Natural killer cell treated with Interleukin-12 subunit alpha and Interleukin-12 subunit beta and Interleukin-15 and Interleukin-18, amount 100 ng/mL, for 72 hours (primary cell): ENCODE results near the gene C1QTNF1. TPM values are rescaled to one million over a fixed set of nuclear protein-coding genes. Genes with fewer than 3 reads are reported as not detected.
"Not testable (repeated sequence)": the region's sequence is repeated elsewhere in the genome, so short reads cannot be mapped to it uniquely, and the experiment has no call there.

ENCODE experiments used
- ATAC-seq, 2 donors: fragments of 150-1000 bp; cut with Tn5 transposase in 1 of 2; sonication (Bioruptor Pico), chemical (Tn5 transposase) in 1 of 2; 2 replicates each; pipeline ENCODE4 v1.10.0; 2021
- DNase-seq: peaks from one replicate; pipeline ENCODE4 v3.0.0; 2022; ENCODE audit warnings: low spot score
- H3K27ac Mint-ChIP-seq, 2 donors: 1 replicate in 1 of 2; 2 replicates in 1 of 2; pipeline ENCODE4 v1.8.0; 2022; ENCODE audit warnings: mixed read lengths in 2 of 2, mild to moderate bottlenecking in 1 of 2, moderate library complexity in 1 of 2
- H3K27me3 Mint-ChIP-seq, 2 donors: 1 replicate in 1 of 2; 2 replicates in 1 of 2; pipeline ENCODE4 v1.8.0; 2022; ENCODE audit warnings: mixed read lengths in 2 of 2
- H3K36me3 Mint-ChIP-seq: one replicate; pipeline ENCODE4 v1.8.0; 2022; ENCODE audit warnings: mixed read lengths
- H3K4me1 Mint-ChIP-seq, 2 donors: 1 replicate in 1 of 2; 2 replicates in 1 of 2; pipeline ENCODE4 v1.8.0; 2022; ENCODE audit warnings: low read depth in 2 of 2, mixed read lengths in 2 of 2, mild to moderate bottlenecking in 1 of 2
- H3K4me3 Mint-ChIP-seq: one replicate; pipeline ENCODE4 v1.8.0; 2022; ENCODE audit warnings: mixed read lengths
- H3K9me3 Mint-ChIP-seq: 2 replicates; pipeline ENCODE4 v1.8.0; 2022; ENCODE audit warnings: mixed read lengths
- total RNA-seq, 2 donors: library from RNA; stranded (reverse); gene quantifications; one replicate each; pipeline ENCODE4 v1.2.3, GENCODE V29; 2022

Gene C1QTNF1
- total RNA-seq, 2 donors from 2014 or later = not detected

GRCh38 chr17:79029327-79030009 is 5.5 kb downstream of the C1QTNF1 start:
- peaks cover 0 to under 1% of the 10 kb centered on the region in 2 donors for H3K4me1 Mint-ChIP-seq
- no peaks in the 10 kb centered on the region for H3K9me3 Mint-ChIP-seq
- no peak overlapping the region for H3K4me3 Mint-ChIP-seq
- DNase-seq (no peak), ATAC-seq (no peak)
- H3K27ac Mint-ChIP-seq = no peak overlapping the region
- H3K36me3 Mint-ChIP-seq = no peaks in the 10 kb centered on the region
- H3K27me3 Mint-ChIP-seq = peaks cover 26 to 33% of the 10 kb centered on the region in 2 donors

- H3K4me1 Mint-ChIP-seq, DNase-seq, H3K9me3 Mint-ChIP-seq, H3K27ac Mint-ChIP-seq, H3K36me3 Mint-ChIP-seq, H3K4me3 Mint-ChIP-seq, ATAC-seq: not testable (repeated sequence)
- H3K27me3 Mint-ChIP-seq = peaks cover 23 to 33% of the 10 kb centered on the region in 2 donors
These were observed 6.7 kb downstream of the C1QTNF1 start for GRCh38 chr17:79030636-79031035.

GRCh38 chr17:79031996-79032875 is 8.3 kb downstream of the C1QTNF1 start:
- peaks cover 23 to 33% of the 10 kb centered on the region in 2 donors for H3K27me3 Mint-ChIP-seq
- no peaks in the 10 kb centered on the region for H3K36me3 Mint-ChIP-seq
- no peak overlapping the region for H3K4me3 Mint-ChIP-seq
- ATAC-seq (no peak), DNase-seq (peak; percentile 25)
- H3K9me3 Mint-ChIP-seq = no peaks in the 10 kb centered on the region
- no peaks in the 10 kb centered on the region for H3K4me1 Mint-ChIP-seq
- peak overlapping the region in 1 of 2 donors; percentile 9 for H3K27ac Mint-ChIP-seq

GRCh38 chr17:79033046-79033616 is 9.2 kb downstream of the C1QTNF1 start:
- Mint-ChIP-seq H3K36me3 (no peaks in the 10 kb centered on the region), H3K4me1 (no peaks in the 10 kb centered on the region), H3K4me3 (no peak overlapping the region), H3K27ac (no peak overlapping the region), H3K9me3 (no peaks in the 10 kb centered on the region), H3K27me3 (peaks cover 18 to 27% of the 10 kb centered on the region in 2 donors)
- DNase-seq = peak; percentile 25
- no peak for ATAC-seq

- H3K4me3 Mint-ChIP-seq = no peak overlapping the region
- ATAC-seq (peak in 1 of 2 donors; percentile 17), DNase-seq (peak; percentile 48)
- H3K27ac Mint-ChIP-seq = no peak overlapping the region
- no peaks in the 10 kb centered on the region for H3K36me3 Mint-ChIP-seq
- peaks cover 0 to 6% of the 10 kb centered on the region in 2 donors for H3K4me1 Mint-ChIP-seq
- H3K9me3 Mint-ChIP-seq = no peaks in the 10 kb centered on the region
- peaks cover 15 to 27% of the 10 kb centered on the region in 2 donors for H3K27me3 Mint-ChIP-seq
These were observed 10.0 kb downstream of the C1QTNF1 start for GRCh38 chr17:79033741-79034501.

- Mint-ChIP-seq H3K27ac (no peak overlapping the region), H3K9me3 (no peaks in the 10 kb centered on the region), H3K27me3 (peaks cover 11 to 26% of the 10 kb centered on the region in 2 donors), H3K36me3 (no peaks in the 10 kb centered on the region), H3K4me3 (no peak overlapping the region), H3K4me1 (peaks cover 0 to 6% of the 10 kb centered on the region in 2 donors)
- DNase-seq (peak; percentile 20), ATAC-seq (no peak)
These were observed 11.0 kb downstream of the C1QTNF1 start for GRCh38 chr17:79034931-79035485.

GRCh38 chr17:79035686-79036085 is 11.7 kb downstream of the C1QTNF1 start:
- Mint-ChIP-seq H3K9me3 (no peaks in the 10 kb centered on the region), H3K36me3 (no peaks in the 10 kb centered on the region), H3K4me1 (peaks cover 0 to 6% of the 10 kb centered on the region in 2 donors), H3K27me3 (peaks cover 9 to 19% of the 10 kb centered on the region in 2 donors), H3K27ac (no peak overlapping the region), H3K4me3 (no peak overlapping the region)
- ATAC-seq = no peak
- DNase-seq = peak; percentile 2

GRCh38 chr17:79036181-79036580 is 12.2 kb downstream of the C1QTNF1 start:
- ATAC-seq (no peak), DNase-seq (no peak)
- Mint-ChIP-seq H3K27me3 (peaks cover 9 to 14% of the 10 kb centered on the region in 2 donors), H3K27ac (no peak overlapping the region), H3K4me3 (no peak overlapping the region), H3K4me1 (peaks cover 0 to 6% of the 10 kb centered on the region in 2 donors), H3K36me3 (no peaks in the 10 kb centered on the region), H3K9me3 (no peaks in the 10 kb centered on the region)

- Mint-ChIP-seq H3K36me3 (no peaks in the 10 kb centered on the region), H3K9me3 (no peaks in the 10 kb centered on the region), H3K27ac (no peak overlapping the region), H3K4me3 (no peak overlapping the region), H3K27me3 (peaks cover 8 to 10% of the 10 kb centered on the region in 2 donors), H3K4me1 (peaks cover 0 to 6% of the 10 kb centered on the region in 2 donors)
- DNase-seq (peak; percentile 5), ATAC-seq (no peak)
These were observed 12.6 kb downstream of the C1QTNF1 start for GRCh38 chr17:79036596-79036995.

GRCh38 chr17:79038545-79039135 is 14.7 kb downstream of the C1QTNF1 start:
- DNase-seq = peak; percentile 49

GRCh38 chr17:79039171-79039570 is 15.2 kb downstream of the C1QTNF1 start:
- peak; percentile 37 for DNase-seq
- Mint-ChIP-seq H3K9me3 (no peaks in the 10 kb centered on the region), H3K4me1 (peaks cover 6 to 7% of the 10 kb centered on the region in 2 donors), H3K4me3 (no peak overlapping the region), H3K36me3 (no peaks in the 10 kb centered on the region), H3K27me3 (peaks cover 0 to 7% of the 10 kb centered on the region in 2 donors), H3K27ac (peak overlapping the region in 1 of 2 donors; percentile 41)
- ATAC-seq = peak; percentile 3 to 7

More at GRCh38 chr17:79038545-79039135, 14.7 kb downstream of the C1QTNF1 start:
- Mint-ChIP-seq H3K27ac (peak overlapping the region in 1 of 2 donors; percentile 41), H3K27me3 (peaks cover 0 to 7% of the 10 kb centered on the region in 2 donors), H3K4me1 (peaks cover 6 to 7% of the 10 kb centered on the region in 2 donors), H3K36me3 (no peaks in the 10 kb centered on the region), H3K9me3 (no peaks in the 10 kb centered on the region), H3K4me3 (no peak overlapping the region)
- ATAC-seq = peak; percentile 29 to 40

- Mint-ChIP-seq H3K27me3 (peaks cover 3 to 7% of the 10 kb centered on the region in 2 donors), H3K36me3 (no peaks in the 10 kb centered on the region), H3K9me3 (no peaks in the 10 kb centered on the region), H3K4me3 (no peak overlapping the region), H3K27ac (no peak overlapping the region), H3K4me1 (peaks cover 6 to 7% of the 10 kb centered on the region in 2 donors)
- no peak for DNase-seq
- no peak for ATAC-seq
These were observed 15.9 kb downstream of the C1QTNF1 start for GRCh38 chr17:79039886-79040285.
